ENCODE results near the gene PDE4B.
"Not testable (repeated sequence)": the region's sequence is repeated elsewhere in the genome, so short reads cannot be mapped to it uniquely, and the experiment has no call there.

Gene PDE4B

DNA sequence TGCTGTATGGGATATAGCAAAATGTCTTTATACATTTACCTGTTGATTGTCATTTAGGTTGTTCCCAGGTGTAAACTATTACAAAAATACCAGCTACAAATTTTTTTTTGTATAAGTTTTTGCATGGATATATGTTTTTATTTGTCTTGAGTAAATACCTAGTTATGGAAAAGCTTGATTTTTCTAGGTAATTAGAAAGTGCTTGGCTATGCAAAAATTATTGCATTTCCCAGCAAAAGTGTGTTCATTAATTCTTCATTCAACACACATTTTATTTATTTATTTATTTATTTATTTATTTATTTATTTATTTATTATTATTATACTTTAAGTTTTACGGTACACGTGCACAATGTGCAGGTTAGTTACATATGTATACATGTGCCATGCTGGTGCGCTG is 22.1 kb downstream of the PDE4B start:
- no peak for DNase-seq (ENCODE audit: low spot score)

DNA sequence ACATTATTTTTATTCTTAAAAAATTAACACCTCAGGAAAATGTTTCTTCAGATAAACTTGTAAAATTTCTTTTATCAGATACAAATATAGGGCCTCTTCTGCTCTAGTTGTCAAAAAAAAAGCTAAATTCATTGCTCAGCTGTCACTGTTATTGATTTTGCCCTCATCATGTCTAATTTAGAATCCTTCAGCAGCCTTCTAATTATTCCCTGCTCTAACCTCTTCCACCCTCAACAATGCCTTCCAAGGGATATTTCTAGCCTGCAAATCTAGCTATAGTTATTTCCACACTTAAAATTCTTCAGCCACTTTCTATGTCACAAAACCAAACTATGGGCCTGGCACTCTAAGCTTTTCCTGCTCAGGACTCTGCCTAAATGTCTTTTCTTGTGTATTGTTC is 25.2 kb downstream of the PDE4B start:
- DNase-seq (ENCODE audit: low spot score): no peak

DNA sequence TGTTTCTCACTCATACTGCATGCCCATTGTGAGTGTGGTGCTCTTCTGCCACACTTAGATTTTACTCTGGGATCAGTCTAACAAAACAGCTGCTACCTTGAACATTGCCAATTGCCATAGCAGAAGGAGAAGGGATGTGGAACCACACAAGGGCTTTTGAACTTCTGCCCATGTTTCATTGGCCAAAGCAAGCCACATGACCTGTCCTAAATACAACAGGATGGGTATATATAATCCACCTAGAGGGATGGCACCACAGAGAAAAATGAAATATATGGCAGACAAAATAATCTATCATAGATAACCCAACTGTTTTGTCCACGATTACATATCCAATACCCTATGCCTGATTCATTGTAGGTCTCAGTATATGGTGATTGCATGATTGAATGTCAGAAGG is 26.3 kb downstream of the PDE4B start:
- no peak for DNase-seq (ENCODE audit: low spot score)

DNA sequence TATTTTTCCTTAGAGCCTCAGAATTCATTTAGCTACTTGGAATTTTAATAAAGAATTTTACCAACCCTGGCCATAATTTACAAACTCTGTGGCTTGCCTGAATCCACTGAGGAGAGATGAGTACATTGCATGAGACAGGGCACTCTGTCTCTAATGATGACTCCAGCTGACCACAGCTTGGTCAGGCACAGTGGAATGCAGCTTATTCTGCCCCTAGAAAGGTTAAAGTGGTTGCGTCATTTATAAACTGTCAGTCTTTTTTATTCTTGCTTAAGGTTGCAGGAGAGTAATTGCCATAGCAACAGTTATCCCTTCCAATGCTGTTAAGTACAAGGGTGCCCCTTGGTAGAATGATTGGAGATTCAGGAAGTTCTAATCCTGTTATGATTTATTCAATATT is 28.3 kb downstream of the PDE4B start:
- no peak for DNase-seq (ENCODE audit: low spot score)

DNA sequence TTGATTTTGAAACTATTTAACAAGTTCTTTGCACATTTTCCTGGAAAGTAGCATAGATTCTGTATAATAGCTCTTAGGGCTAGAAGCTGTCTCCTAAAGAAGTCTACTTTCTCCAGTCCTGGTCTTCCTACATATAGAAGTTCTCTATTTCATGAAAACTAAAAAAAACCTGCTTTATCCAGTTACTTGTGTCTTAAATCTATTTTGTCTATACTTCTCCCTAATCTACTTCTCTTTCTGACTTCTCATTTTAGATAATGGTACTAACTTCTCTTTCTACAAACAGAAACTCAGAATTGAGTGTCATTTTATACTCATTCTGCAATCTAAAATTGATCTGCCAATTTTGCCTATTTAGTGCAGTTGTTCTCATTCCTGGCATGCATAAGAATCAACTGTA is 28.7 kb downstream of the PDE4B start:
- DNase-seq (ENCODE audit: low spot score): no peak

DNA sequence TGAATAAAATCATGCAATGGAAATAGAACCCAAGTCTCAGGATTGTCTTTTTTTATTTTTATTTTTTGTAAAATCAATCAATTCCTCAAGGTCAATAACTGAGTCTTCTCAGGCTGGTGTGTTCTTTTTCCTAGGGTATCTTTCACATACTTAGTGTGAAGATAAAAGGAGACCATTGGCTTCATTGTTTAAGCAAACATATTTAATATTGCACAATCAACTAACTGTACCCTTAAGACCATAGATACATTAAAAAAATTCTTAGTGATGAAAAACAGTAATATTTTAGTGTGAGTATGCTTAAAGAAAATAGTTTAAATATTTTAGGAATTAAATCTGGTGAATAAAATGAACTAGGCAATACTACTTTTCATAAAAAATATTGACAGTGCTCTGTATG is 31.4 kb downstream of the PDE4B start:
- no peak for DNase-seq (ENCODE audit: low spot score)

DNA sequence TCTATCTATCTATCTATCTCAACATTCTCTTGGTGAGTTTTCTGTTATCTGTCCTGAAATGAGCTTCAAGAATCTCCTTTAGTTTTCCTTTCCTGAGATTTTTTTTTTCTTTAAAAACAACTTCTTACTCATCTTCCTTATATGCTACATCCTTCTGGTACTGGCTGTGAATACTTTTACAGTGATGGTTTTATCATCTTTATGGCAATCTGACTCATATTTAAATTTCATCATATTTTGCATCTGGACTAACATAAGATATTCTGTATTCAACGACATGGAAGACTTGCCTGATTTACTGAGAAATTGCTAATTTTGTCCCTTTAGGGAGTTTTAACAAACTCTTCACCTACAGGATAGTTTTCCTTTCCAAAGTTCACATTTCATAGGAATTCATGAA is 33.0 kb downstream of the PDE4B start:
- DNase-seq (ENCODE audit: low spot score): no peak

DNA sequence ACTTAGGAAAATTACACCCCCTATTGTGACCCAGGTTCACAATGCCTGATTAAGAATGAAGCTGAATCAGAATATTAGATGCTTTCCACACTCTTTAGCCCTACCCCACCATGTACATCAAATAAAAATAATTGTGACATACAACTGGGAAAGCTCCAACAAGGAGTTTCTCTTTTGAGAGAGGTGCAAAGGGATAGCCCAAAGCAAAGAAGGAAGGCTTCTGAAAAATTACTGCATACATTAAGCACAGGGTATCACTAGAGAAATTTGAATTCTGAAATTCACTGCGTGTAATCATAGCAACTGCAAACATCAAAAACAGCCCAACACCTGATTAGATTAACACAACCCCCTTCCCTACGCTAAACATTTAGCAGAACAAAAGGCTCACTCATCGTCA is 34.1 kb downstream of the PDE4B start:
- no peak for DNase-seq (ENCODE audit: low spot score)

DNA sequence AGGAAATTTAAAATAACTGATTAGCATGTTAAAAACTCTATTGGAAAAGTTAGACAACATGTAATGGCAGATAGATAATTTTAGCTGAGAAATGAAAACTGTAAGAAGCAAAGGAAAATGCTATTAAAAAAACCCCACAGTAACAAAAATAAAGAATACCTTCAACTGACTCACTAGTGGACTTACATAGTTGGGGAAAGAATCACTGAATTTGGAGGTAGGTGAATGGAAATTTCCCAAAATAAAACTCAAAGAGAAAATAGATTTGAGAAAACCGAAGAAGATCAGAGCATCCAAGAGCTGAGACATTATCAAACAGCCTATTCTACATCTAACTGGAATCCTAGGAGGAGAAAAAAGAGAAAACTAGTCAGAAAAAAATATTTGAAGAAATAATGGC is 34.7 kb downstream of the PDE4B start:
- DNase-seq (ENCODE audit: low spot score): no peak

DNA sequence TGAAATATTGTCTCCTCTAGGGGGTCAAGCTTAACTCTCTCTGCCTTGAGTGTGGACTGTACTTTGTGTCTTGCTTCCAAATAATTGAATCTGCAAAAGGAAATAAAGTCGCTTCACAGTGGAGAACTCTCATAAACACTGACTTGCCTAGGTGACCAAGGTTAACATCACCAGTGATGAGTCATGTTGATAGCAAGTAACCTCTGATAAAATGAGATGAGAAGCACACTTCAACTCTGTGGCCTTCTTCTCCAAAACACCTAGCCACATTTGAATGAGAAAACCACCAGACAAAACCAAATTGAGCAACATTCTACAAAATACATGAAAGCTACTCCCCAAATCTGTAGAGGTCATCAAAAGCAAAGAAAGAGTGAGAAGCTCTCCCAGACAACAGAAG is 37.6 kb downstream of the PDE4B start:
- no peak for DNase-seq (ENCODE audit: low spot score)

DNA sequence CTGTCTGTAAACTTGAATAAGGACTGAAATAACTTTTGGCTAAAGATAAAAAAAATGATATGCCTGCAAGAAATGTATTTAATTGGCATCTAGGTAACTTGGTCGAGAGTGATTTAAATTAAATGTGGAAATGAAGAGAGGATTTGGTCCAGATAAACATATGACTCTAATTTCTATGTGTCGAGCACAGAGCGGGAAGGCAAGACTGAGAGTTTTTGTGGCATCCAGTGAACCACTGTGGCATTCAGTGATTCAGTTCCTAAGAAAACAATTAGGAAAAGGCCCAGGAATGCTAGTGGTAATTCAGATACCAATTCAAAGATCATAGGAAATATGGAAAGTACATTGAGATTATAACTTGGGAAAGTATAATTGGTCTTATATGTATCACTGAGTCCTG is 39.6 kb downstream of the PDE4B start:
- DNase-seq (ENCODE audit: low spot score): no peak

DNA sequence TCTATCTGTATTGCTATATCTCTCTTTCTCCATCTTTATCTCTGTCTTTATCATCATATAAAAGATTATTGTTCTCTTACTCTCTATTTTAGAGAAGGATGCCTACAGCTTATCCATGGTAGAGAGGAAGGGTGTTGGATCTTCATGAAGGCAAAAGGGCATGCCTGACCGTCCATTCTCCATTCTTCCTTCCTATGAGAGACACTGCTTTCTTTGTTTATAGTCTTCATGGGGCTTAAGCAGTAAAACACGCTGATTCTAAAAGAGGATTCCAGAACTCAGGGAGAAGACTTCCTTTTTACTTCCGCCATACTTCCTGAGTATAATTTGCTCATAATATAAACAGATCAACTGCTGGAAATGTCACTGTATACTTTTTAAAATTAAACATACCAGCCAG is 44.0 kb downstream of the PDE4B start:
- no peak for DNase-seq (ENCODE audit: low spot score)

DNA sequence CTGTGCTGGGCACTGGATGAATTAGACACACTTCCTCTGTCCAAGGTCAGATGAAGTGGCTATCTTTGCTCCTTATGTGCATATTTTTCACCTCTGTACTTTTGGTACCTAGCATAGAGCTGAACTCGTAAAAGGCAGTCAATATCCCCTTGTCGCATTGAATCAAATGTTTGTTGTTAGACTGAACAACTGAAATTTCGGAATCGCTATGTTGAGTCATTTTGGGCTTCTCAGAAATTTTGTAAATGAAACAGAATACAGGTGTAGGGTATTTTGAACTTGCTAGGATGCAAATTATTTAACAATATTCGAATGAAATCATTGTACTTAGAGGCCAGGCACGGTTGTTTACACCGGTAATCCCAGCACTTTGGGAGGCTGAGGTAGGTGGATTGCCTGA is 48.0 kb downstream of the PDE4B start:
- DNase-seq (ENCODE audit: low spot score): no peak

DNA sequence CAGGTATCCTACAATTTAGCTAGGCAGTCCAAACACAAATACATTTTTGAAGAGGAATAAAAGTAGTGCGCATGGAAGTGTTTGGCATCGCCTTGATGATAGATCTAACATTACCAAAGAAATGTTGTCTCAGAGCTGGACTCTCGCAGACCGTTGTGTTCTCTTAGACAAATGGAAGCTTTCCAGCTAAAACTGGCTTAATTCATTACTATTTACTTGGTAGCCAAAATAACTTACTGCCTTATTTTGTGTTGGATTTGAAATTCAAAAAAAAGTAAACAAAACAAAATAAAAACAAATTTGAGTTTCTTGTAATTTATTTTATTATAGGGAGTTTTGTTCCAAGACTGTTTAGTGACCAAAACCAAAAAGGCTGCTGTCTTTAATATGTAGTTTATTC is 51.6 kb downstream of the PDE4B start:
- no peak for DNase-seq (ENCODE audit: low spot score)

DNA sequence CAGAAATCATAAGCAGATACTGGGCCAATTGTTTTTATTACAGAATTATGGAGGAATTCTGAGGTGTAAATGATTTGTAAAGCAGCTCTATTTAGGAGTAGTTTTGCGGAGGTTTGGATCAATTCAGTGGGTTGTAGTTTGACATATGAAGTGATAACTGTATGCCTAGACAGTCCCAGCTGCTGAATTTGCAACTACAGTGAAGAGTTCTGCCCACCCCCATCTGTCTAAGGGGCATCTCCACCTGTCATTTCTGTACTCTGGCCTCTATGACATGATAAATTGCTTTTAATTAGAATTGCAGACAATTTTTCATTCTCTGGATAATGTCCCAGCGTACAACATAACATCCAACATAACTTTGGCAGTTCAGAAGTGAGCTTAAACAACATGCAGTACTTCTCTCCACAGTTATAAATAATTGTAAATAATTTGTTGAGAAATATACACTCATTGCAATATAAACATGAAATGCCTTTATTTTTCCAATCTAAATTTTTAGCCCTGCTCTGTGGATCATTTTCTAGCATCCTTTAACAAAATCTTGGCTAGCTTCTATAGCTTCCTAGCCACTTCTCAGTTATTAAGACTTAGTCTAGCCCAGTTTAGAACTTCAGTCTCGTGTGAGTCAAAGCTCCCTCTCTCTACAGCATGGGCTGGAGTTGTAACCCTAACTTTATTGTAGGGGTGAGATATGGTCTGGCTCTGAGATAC is 52.3 kb downstream of the PDE4B start:
- no peak for DNase-seq (ENCODE audit: low spot score)

DNA sequence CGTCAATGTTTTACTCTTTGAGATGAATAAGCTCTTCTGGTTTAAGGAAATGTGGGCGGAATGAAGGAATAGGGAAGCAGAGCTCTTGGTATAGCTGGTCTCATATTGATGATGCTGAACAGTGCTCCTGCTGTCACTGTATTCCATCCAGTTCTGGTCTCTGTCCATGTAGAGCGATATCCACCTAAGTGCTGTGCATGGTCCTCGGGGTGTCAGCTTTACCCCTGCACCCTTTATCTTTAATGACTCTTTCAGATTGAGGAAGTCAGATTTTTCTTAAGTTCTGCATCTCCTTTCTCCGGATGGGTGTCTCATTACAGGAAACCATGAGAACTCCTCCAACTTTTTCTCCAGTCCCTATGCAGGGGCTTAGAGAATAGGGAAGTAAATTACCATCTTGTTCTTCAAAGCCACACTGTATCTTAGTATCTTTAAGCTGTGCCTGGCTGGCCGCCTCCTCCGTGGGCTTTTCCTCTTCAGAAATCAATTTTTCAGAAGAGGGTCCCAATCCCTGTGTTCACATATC is 52.9 kb downstream of the PDE4B start:
- DNase-seq (ENCODE audit: low spot score): no peak

DNA sequence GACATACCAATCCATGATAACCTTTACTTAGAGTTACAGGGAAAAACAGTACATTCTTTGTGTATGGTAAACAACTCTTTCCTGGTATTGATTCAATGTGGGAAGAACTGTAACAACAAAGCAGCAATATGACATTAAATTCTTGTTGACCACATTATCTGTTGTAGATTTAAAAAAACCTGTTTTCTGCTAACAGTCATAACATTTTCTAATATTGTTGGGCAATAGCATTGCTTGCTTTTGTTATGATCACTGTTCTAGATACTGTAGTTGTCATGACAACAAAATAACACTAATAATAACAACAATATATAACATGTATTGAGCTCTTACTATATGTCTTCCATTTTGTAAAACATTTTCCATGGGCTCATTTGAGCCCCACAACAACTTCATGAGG is 54.2 kb downstream of the PDE4B start:
- no peak for DNase-seq (ENCODE audit: low spot score)

DNA sequence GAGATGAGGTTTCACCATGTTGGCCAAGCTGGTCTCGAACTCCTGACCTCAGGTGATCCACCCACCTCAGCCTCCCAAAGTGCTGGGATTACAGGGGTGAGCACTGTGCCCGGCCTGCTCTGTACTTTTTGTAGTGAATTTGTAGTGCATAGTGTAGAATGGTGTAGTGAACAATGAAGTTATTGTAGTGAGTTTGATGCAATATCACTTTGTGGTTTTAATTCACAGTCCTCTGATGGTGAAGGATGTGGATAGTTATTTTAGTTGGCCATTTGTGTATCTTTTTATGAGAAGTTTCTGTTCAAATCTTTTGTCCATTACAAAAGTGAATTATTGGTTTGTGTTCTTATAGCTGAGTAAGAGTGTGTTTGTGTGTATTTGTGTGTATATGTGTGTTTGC is 57.6 kb downstream of the PDE4B start:
- no peak for DNase-seq (ENCODE audit: low spot score)

DNA sequence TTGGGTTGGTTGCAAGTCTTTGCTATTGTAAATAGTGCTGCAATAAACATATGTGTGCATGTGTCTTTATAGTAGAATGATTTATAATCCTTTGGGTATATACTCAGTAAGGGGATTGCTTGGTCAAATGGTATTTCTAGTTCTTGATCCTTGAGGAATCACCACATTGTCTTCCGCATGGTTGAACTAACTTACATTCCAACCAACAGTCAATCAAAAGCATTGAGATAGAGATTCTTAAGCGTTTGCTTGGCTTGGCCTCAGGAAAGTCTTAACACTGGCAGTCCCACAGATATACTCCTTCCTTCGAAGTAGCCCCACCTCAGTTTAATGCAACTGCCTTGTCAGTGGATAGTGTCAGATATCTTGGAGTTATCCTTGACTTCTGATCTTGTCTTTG is 63.9 kb downstream of the PDE4B start:
- not testable (repeated sequence) for DNase-seq (ENCODE audit: low spot score)

DNA sequence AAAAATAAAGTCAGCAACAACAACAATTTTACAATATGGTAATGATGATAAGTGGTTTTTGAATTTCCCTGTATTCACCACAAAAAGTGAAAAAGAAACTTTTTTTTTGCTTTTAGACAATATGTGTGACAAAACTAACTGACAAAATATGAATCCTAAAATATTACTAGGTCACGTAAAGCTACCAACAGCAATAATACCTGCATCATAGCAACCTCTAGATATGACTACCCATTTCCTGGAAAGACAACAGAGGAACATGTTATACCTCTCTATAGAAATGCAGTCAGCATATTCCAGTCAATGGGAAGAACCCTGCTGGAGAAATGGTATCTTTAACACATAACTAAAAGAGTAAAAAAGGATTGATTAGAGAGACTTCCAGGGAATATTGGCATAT is 73.7 kb downstream of the PDE4B start:
- DNase-seq (ENCODE audit: low spot score): no peak

DNA sequence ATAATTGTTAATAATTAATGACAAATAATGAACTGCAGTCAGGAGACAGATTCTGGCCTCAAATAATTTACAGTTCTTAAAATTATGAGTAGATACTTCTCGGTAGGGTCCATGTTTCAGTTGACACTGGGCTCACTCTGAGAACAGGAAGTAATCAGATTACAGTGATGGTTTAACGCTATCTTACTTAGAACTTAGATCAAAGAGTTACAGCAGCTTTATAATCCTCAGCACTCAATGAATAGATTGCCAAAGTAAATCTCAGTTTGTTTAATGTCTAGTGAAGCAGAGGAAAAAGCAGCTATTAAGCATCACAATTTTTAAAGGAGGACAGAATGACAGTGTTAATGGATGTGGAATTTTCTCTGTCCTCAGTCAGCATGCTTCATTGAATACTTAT is 79.6 kb downstream of the PDE4B start:
- DNase-seq (ENCODE audit: low spot score): no peak

DNA sequence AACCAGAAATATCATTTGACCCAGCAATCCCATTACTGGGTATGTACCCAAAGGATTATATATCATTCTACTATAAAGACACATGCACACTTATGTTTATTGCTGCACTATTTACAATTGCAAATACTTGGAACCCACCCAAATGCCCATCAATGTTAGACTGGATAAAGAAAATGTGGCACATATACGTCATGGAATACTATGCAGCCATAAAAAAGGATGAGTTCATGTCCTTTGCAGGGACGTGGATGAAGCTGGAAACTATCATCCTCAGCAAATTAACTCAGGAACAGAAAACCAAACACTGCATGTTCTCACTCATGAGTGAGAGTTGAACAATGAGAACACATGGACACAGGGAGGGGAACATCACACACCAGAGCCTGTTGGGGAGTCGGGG is 85.6 kb downstream of the PDE4B start:
- not testable (repeated sequence) for DNase-seq (ENCODE audit: low spot score)

DNA sequence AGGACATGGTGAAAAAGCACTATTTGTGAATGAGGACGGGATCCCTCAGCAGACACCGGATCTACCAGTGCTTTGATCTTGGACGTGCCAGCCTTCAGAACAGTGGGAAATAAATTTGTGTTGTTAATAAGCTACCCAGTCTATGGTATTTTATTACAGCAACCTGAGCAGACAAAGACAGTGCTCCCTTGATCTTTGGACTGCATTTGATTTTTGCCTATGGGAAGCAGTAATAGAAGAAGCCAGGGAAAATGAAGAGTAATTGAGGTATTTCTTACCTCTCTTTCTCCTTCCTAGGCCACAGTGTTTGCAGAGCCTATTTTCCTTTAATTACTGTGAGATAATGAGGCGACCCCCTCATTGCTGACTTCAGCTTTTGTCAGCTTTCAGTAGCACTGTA is 87.9 kb downstream of the PDE4B start:
- no peak for DNase-seq (ENCODE audit: low spot score)

DNA sequence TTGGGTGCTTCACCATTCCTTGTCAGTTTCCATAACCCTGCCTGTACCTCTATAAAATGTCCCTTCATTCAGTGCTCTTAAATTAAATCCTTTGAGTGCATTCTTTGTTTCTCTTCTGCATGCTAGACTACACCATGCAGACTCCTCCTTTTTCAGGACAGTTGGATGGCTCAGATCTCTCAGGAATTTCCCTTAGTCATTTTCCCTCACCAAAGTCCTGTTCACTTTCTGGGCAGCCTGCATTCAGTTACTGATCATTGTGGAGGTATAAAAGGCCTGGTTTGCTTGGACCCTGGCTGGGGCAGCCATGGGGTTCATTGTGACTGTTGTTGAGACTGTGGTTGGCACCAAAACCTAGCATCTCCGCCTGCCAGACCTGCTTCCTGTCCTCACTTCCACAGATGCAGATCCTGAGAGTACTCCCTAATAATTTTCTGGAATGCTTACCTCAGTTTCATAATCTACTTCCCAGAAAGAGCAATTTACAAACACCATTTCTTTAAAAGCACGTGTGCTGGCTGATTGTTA is 88.4 kb downstream of the PDE4B start:
- DNase-seq (ENCODE audit: low spot score): no peak
